Uterus (tissue), 2 donors: ENCODE results near the gene PPP2R2B.

Experiments used
- CTCF ChIP-seq, 4 experiments: fragments of 200-600 bp in 2 of 4; fragments of 450-650 bp in 2 of 4; sonication (generic) in 2 of 4; IDR thresholded peaks; one replicate each; pipeline ENCODE4 v1.5.1; 2016 to 2019; ENCODE audit warnings: antibody characterized with exemption in 4 of 4, mild to moderate bottlenecking in 2 of 4, moderate library complexity in 1 of 4
- POLR2A ChIP-seq, 2 donors: fragments of 450-650 bp; IDR thresholded peaks; one replicate each; pipeline ENCODE4 v1.6.1; 2016; ENCODE audit warnings: antibody characterized with exemption in 2 of 2, mild to moderate bottlenecking in 1 of 2, moderate library complexity in 1 of 2

- TF ChIP-seq CTCF (IDR thresholded peaks at IDR 0.05) (no peak), POLR2A (IDR thresholded peaks at IDR 0.05) (no peak)
These were observed 16.4 kb upstream of the PPP2R2B start for GRCh38 chr5:146894753-146895521.
